Epithelial cell of umbilical artery (primary cell): ENCODE measurements around the gene MS4A13. TPM values are rescaled to one million over a fixed set of nuclear protein-coding genes. Genes with fewer than 3 reads are reported as not detected.

Source experiments
- total RNA-seq: library from RNA; depleted of rRNA; stranded (reverse); fragments of >200 nt; gene quantifications from 2 replicates; pipeline ENCODE4 v1.2.3, GENCODE V29; 2014

The MS4A13 gene
- not detected in 2 replicates for total RNA-seq

GRCh38 chr11:60515144-60515855, at the start of gene MS4A13:
Gene MS4A13 (plus strand): TSS chr11:60515392. CDS start chr11:60518084, 2,692 bp downstream.

DNA sequence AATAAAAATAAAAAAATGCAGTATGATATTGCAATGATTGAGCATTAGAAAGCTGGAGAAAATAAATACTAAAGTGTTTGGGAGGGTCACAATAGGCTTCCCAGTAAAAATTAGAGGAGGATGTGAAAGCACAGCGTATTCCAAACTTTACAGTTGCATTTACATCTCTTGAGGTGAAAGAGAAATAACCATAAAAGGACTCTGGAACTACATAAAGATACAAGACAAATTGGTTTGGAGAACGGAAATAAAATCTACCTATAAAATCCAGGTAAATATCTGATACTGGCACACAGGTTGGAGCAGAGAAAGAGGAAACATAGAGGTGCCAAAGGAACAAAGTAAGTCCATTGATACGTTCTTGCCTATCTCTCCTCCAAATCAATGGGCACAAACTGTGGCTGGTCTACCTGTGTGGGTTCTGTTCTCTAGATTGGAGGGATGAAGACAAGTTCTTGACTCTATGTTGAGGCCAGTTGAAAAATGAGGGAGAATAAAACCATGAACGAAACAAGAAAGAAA, 22.6 kb upstream of the MS4A13 start, which contains the start of gene MS4A12:
TSS of gene MS4A12 (plus strand) at position 291 of the 522 bp plus-strand sequence. CDS start 4,541 bp downstream, outside the sequence.

Other genes with a start within 250 kb of the MS4A13 start
- not detected in 2 replicates for gene MS4A4A, start 234.7 kb upstream of the MS4A13 start, total RNA-seq
- gene MS4A6E, start 188.1 kb upstream of the MS4A13 start, total RNA-seq, result not detected in 2 replicates
- gene MS4A7, start 136.9 kb upstream of the MS4A13 start, total RNA-seq, result not detected in 2 replicates
- gene MS4A14, start 118.9 kb upstream of the MS4A13 start, total RNA-seq, result not detected in 2 replicates
- not detected in 2 replicates for gene MS4A5, start 85.8 kb upstream of the MS4A13 start, total RNA-seq
- not detected in 2 replicates for gene MS4A1, start 59.5 kb upstream of the MS4A13 start, total RNA-seq
- gene MS4A12, start 22.6 kb upstream of the MS4A13 start, total RNA-seq, result not detected in 2 replicates
- gene MS4A8, start 184.2 kb downstream of the MS4A13 start, total RNA-seq, result not detected in 2 replicates
- gene MS4A18, start 209.3 kb downstream of the MS4A13 start, total RNA-seq, result not detected in 2 replicates
- gene MS4A15, start 241.5 kb downstream of the MS4A13 start, total RNA-seq, result not detected in 2 replicates